Measurements from ENCODE around the gene ZNF385B.

DNA sequence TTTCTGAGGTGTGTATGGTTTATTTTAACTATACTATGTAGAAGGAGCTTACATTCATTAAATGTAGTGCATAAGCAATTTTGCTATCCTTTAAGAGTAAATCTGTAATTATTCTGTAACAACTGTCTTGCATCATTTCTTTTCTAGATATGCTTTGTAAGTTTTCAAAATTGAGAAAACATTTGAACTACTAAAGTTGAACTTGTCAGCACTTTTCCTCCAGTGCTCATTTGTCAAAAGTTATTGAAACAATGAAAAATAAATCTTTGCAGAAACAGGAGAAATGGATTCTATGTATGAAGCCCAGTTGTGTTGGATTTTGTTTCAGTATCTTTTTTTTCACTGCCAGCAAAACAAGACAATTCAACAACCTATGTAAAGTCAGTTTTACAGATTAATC lies 14.5 kb upstream of the ZNF385B start:
- no peak for TF ChIP-seq CHD2 (IDR thresholded peaks at IDR 0.05; ENCODE audit: low read length, partially characterized antibody)
- TF ChIP-seq, protein P1, sequence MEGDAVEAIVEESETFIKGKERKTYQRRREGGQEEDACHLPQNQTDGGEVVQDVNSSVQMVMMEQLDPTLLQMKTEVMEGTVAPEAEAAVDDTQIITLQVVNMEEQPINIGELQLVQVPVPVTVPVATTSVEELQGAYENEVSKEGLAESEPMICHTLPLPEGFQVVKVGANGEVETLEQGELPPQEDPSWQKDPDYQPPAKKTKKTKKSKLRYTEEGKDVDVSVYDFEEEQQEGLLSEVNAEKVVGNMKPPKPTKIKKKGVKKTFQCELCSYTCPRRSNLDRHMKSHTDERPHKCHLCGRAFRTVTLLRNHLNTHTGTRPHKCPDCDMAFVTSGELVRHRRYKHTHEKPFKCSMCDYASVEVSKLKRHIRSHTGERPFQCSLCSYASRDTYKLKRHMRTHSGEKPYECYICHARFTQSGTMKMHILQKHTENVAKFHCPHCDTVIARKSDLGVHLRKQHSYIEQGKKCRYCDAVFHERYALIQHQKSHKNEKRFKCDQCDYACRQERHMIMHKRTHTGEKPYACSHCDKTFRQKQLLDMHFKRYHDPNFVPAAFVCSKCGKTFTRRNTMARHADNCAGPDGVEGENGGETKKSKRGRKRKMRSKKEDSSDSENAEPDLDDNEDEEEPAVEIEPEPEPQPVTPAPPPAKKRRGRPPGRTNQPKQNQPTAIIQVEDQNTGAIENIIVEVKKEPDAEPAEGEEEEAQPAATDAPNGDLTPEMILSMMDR (IDR thresholded peaks at IDR 0.05) = no peak
- TF ChIP-seq MEF2A (IDR thresholded peaks at IDR 0.05; ENCODE audit: borderline replicate concordance, low read depth) = no peak
- TF ChIP-seq TAF1 (IDR thresholded peaks at IDR 0.05; ENCODE audit: borderline replicate concordance, low read depth, low read length) = no peak
- no peak for TF ChIP-seq RAD21 (IDR thresholded peaks at IDR 0.05; ENCODE audit: low read length)
- TF ChIP-seq NFIC (IDR thresholded peaks at IDR 0.05; ENCODE audit: borderline replicate concordance) = no peak
- no peak for TF ChIP-seq RFX5 (IDR thresholded peaks at IDR 0.05; ENCODE audit: low read length)
- TF ChIP-seq FOSL2 (IDR thresholded peaks at IDR 0.05; ENCODE audit: borderline replicate concordance, low read depth) = no peak
- TF ChIP-seq JUND (IDR thresholded peaks at IDR 0.05) = no peak
- no peak for TF ChIP-seq EZH2phosphoT487 (IDR thresholded peaks at IDR 0.05; ENCODE audit: borderline replicate concordance, low read depth)
- TF ChIP-seq POLR2AphosphoS5 (IDR thresholded peaks at IDR 0.05; ENCODE audit: low read depth, low read length) = no peak
- TF ChIP-seq RXRA (IDR thresholded peaks at IDR 0.05; ENCODE audit: borderline replicate concordance, low read depth) = no peak
- no peak for TF ChIP-seq SIN3A (IDR thresholded peaks at IDR 0.05; ENCODE audit: borderline replicate concordance, low read depth, low read length)
- TF ChIP-seq FOXM1 (IDR thresholded peaks at IDR 0.05; ENCODE audit: low read depth) = no peak
